Esophagus (tissue), 2 donors: ENCODE data around the gene GLT1D1. TPM values are rescaled to one million over a fixed set of nuclear protein-coding genes. Genes with fewer than 3 reads are reported as not detected.

Experiments
- H3K27ac ChIP-seq, 2 donors: one replicate each; pipeline ENCODE4 v1.5.1; 2013; ENCODE audit warnings: low read depth in 2 of 2, mild to moderate bottlenecking in 2 of 2, inconsistent platforms in 1 of 2, low read length in 1 of 2, moderate library complexity in 1 of 2
- H3K27me3 ChIP-seq, 2 donors: one replicate each; pipeline ENCODE4 v1.6.1; 2013; ENCODE audit warnings: low read length in 2 of 2, control low read depth in 1 of 2, mild to moderate bottlenecking in 1 of 2; ENCODE audit not compliant: insufficient read depth in 2 of 2, control insufficient read depth in 1 of 2
- H3K36me3 ChIP-seq, 2 donors: one replicate each; pipeline ENCODE4 v1.6.1; 2013; ENCODE audit warnings: low read length in 1 of 2; ENCODE audit not compliant: control insufficient read depth in 2 of 2, insufficient read depth in 2 of 2
- H3K4me1 ChIP-seq, 2 donors: one replicate each; pipeline ENCODE4 v1.6.1; 2013; ENCODE audit warnings: low read length in 1 of 2; ENCODE audit not compliant: control insufficient read depth in 2 of 2, insufficient read depth in 2 of 2
- H3K4me3 ChIP-seq, 2 donors: one replicate each; pipeline ENCODE4 v1.5.1; 2013; ENCODE audit warnings: low read length in 2 of 2, mild to moderate bottlenecking in 2 of 2, low read depth in 1 of 2, moderate library complexity in 1 of 2
- H3K9me3 ChIP-seq, 2 donors: one replicate each; pipeline ENCODE4 v1.6.1; 2013; ENCODE audit warnings: mild to moderate bottlenecking in 2 of 2, low read depth in 1 of 2, low read length in 1 of 2, moderate library complexity in 1 of 2; ENCODE audit not compliant: control insufficient read depth in 2 of 2, insufficient read depth in 1 of 2
- whole genome bisulfite sequencing, 2 donors: extraction: QIAGEN DNeasy Blood & Tissue Kit; methylation state at CpG; one replicate each; pipeline ENCODE4 v1.1.7; 2013; 5-methylcytosine and 5-hydroxymethylcytosine counted together
- polyA plus RNA-seq, 2 donors: library from polyadenylated mRNA; stranded (reverse); fragments of 200-250 nt; gene quantifications; one replicate each; pipeline ENCODE4 v1.2.3, GENCODE V29; 2013
- donor health status: healthy with polysubstance abuse.
- donor health status: Bipolar disorder and iron deficiency.

The GLT1D1 gene
- polyA plus RNA-seq, 2 donors: 0.06 to 0.19 TPM

GRCh38 chr12:128813392-128813791 is 39.9 kb upstream of the GLT1D1 start:
- Histone ChIP-seq H3K4me3 (no peak overlapping the region), H3K27me3 (no peaks in the 10 kb centered on the region), H3K36me3 (peaks cover 6 to 9% of the 10 kb centered on the region in 2 donors), H3K9me3 (no peaks in the 10 kb centered on the region), H3K4me1 (peaks cover 0 to 3% of the 10 kb centered on the region in 2 donors), H3K27ac (no peak overlapping the region)
- WGBS, 2 donors: 88 to 95% methylated on average over 10 of the region's 10 CpGs

DNA sequence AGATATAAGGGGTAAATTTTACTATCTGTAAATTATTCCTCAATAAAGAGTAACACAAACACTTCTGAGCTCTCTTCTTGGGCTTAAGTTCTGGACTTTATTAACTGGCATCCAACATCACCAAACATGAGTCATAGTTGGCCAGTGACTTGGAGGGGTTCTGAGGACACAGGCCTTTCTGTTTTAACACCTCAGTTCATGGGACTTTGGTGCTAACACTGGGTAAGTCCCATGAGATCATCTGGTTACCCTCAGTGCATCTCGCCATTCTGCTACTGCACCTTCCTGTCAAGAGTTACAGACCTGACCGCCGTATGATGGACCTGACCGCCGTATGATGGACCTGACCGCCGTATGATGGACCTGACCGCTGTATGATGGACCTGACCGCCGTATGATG is 39.4 kb upstream of the GLT1D1 start:
- no peak overlapping the region for H3K4me3 ChIP-seq
- H3K4me1 ChIP-seq: peaks cover 0 to 3% of the 10 kb centered on the region in 2 donors
- WGBS, 2 donors: 74 to 77% methylated on average over 10 of the region's 10 CpGs
- peaks cover 3 to 9% of the 10 kb centered on the region in 2 donors for H3K36me3 ChIP-seq
- H3K27me3 ChIP-seq: no peaks in the 10 kb centered on the region
- no peaks in the 10 kb centered on the region for H3K9me3 ChIP-seq
- no peak overlapping the region for H3K27ac ChIP-seq

DNA sequence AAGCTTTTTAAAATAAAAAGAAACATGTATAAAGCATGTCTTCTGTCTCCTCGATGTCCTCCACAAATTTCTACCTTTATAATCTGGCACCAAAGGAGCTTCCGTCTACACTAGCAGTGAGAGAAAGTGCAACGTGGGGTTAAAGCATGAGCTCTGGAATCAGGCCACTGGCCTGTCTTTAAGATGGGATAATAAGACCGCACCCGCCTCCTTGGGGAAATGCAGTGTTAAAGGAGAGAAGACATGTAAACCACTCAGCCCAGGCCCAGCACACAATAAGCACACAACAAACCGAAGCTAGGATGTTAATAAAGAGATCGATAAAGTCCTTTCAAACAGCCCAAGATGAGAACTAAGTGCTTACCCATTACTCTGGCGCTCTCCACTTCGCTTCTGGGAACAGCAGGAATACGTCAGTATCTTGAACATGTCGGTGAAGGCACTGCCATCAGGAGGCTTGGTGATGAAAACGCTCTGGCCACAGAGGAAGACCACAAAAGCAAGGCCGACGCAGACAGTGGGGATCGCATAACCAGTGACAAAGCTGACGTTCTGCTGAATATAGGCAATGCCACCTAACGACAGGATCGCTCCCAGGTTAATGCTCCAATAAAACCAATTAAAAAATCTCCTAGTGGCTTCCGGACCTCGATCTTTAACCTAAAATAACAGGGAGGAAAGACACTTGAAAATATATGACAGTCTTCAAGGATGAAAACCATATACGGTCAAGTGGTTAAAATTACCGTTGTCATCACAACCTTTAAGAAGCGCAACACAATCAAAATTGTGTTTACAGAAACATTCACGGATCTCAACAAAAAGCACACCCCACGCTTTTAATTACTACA is 38.6 kb upstream of the GLT1D1 start:
- Histone ChIP-seq H3K27me3 (no peaks in the 10 kb centered on the region), H3K4me1 (peaks cover 0 to 3% of the 10 kb centered on the region in 2 donors), H3K4me3 (no peak overlapping the region), H3K36me3 (peaks cover 3 to 9% of the 10 kb centered on the region in 2 donors), H3K9me3 (no peaks in the 10 kb centered on the region), H3K27ac (no peak overlapping the region)
- WGBS, 2 donors: 92 to 94% methylated on average over 25 of the region's 25 CpGs

GRCh38 chr12:128815779-128816642 is 37.3 kb upstream of the GLT1D1 start:
- Histone ChIP-seq H3K4me1 (peaks cover 0 to 5% of the 10 kb centered on the region in 2 donors), H3K27me3 (no peaks in the 10 kb centered on the region), H3K36me3 (peaks cover 3% of the 10 kb centered on the region in 2 donors), H3K4me3 (no peak overlapping the region), H3K9me3 (no peaks in the 10 kb centered on the region), H3K27ac (no peak overlapping the region)
- 80 to 91% methylated on average over 7 of the region's 7 CpGs for WGBS, 2 donors

DNA sequence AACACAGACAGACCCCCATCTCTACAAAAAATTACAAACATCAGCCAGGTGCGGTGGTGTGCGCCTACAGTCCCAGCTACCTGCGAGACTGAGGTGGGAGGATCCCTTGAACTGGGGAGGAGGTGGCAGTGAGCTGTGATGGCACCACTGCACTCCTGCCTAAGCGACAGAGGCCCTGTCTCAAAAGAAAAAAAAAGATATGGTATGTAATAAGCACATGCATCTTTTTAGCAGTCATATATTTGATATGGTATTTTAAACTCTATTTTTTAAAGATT is 36.7 kb upstream of the GLT1D1 start:
- Histone ChIP-seq H3K4me1 (peaks cover 0 to 5% of the 10 kb centered on the region in 2 donors), H3K27ac (no peak overlapping the region), H3K4me3 (no peak overlapping the region), H3K27me3 (no peaks in the 10 kb centered on the region), H3K36me3 (peaks cover 3% of the 10 kb centered on the region in 2 donors), H3K9me3 (no peaks in the 10 kb centered on the region)
- WGBS, 2 donors: 96 to 97% methylated on average over 4 of the region's 4 CpGs

DNA sequence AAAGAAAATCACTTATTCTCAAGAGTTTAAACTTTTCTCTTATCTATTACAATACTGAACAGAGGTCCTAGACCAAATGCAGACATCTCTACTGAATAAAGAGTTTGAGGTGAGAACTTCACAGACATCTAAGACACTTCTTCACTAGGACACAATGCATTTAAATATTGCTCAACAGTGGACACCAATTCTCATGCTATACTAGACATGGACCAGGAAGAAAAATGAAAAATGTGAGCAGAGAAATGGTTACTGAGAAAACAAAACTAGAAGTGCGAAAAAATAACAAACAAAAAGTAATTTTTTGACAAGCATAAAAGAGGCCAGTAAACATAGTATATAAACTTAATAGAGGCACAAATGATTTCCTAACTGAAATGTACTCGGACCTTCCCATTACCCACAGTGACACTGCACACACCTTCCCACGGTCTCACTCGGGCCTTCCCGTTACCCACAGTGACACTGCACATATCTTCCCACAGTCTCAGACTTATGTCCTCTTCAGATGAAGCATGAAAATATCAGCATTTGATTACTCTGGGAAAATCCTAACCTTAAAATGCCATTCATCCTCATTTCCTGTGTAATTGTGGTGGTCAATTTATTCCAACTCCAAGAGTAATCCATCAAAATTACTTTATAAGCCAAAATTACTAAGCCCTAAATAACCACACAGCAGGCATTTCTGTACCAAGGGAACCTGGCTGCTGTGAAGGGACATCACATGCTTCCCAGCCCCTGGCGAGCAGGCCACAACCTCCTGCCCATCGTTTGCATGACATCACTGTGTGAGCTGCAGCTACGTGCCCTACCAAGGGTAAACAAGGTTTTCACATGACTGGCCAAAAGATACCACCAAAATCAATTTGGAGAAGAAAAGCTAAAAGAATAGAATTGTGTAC is 35.9 kb upstream of the GLT1D1 start:
- Histone ChIP-seq H3K9me3 (no peaks in the 10 kb centered on the region), H3K27me3 (no peaks in the 10 kb centered on the region), H3K4me3 (no peak overlapping the region), H3K4me1 (peaks cover 0 to 11% of the 10 kb centered on the region in 2 donors), H3K36me3 (peaks cover 3% of the 10 kb centered on the region in 2 donors), H3K27ac (peak overlapping the region in 1 of 2 donors; percentile 49)
- WGBS, 2 donors: 50 to 52% methylated on average over 8 of the region's 8 CpGs

GRCh38 chr12:128818065-128819022 is 34.9 kb upstream of the GLT1D1 start:
- Histone ChIP-seq H3K27me3 (no peaks in the 10 kb centered on the region), H3K9me3 (no peaks in the 10 kb centered on the region), H3K27ac (peak overlapping the region in 1 of 2 donors; percentile 64), H3K4me3 (no peak overlapping the region), H3K36me3 (peaks cover 1 to 2% of the 10 kb centered on the region in 2 donors), H3K4me1 (peaks cover 0 to 11% of the 10 kb centered on the region in 2 donors)
- 50 to 57% methylated on average over 13 of the region's 13 CpGs for whole genome bisulfite sequencing, 2 donors

- Histone ChIP-seq H3K4me1 (peaks cover 0 to 11% of the 10 kb centered on the region in 2 donors), H3K27ac (no peak overlapping the region), H3K4me3 (no peak overlapping the region), H3K9me3 (no peaks in the 10 kb centered on the region), H3K36me3 (no peaks in the 10 kb centered on the region), H3K27me3 (no peaks in the 10 kb centered on the region)
- 84 to 89% methylated on average over 16 of the region's 16 CpGs for WGBS, 2 donors
These were observed 33.8 kb upstream of the GLT1D1 start for GRCh38 chr12:128819293-128820144.
